D721Med (cell line): ENCODE data around the gene SYT9.

Experiments used
- DNase-seq: peaks from one replicate; pipeline ENCODE4 v3.0.0; 2011; ENCODE audit warnings: low spot score; ENCODE audit not compliant: insufficient read length
- FAIRE-seq: peaks from 2 replicates; lab custom pipeline; 2011; peaks lifted over from hg19 to GRCh38; lab: Jason Lieb, UNC
- CTCF ChIP-seq: IDR thresholded peaks from 2 replicates; pipeline ENCODE4 v1.5.1; 2012; ENCODE audit warnings: mild to moderate bottlenecking, control low read depth; ENCODE audit not compliant: insufficient read depth; ENCODE audit errors: missing control alignments

Gene SYT9

GRCh38 chr11:7493670-7494069, 242.0 kb downstream of the SYT9 start:
- FAIRE-seq = no peak
- TF ChIP-seq CTCF = no peak
- DNase-seq = no peak

GRCh38 chr11:7494086-7494745, 242.5 kb downstream of the SYT9 start:
- DNase-seq = no peak
- no peak for FAIRE-seq
- TF ChIP-seq CTCF = no peak

- no peak for DNase-seq
- no peak for TF ChIP-seq CTCF
- FAIRE-seq = no peak
These were observed 244.3 kb downstream of the SYT9 start for GRCh38 chr11:7495882-7496551.

GRCh38 chr11:7498193-7498592, 246.5 kb downstream of the SYT9 start:
- FAIRE-seq (no peak), DNase-seq (no peak)
- no peak for TF ChIP-seq CTCF

- no peak for TF ChIP-seq CTCF
- DNase-seq = no peak
- FAIRE-seq = no peak
These were observed 247.4 kb downstream of the SYT9 start for GRCh38 chr11:7499081-7499480.

- FAIRE-seq = no peak
- no peak for TF ChIP-seq CTCF
- no peak for DNase-seq
These were observed 248.5 kb downstream of the SYT9 start for GRCh38 chr11:7500251-7500650.

GRCh38 chr11:7501251-7501650, 249.5 kb downstream of the SYT9 start:
- TF ChIP-seq CTCF = no peak
- FAIRE-seq = no peak
- DNase-seq = no peak
